ENCODE measurements around the gene CAMK2D. TPM values are rescaled to one million over a fixed set of nuclear protein-coding genes. Genes with fewer than 3 reads are reported as not detected.

The CAMK2D gene
- total and polyA plus RNA-seq, 12 donors: 55.6 to 286 (median 221) TPM

DNA sequence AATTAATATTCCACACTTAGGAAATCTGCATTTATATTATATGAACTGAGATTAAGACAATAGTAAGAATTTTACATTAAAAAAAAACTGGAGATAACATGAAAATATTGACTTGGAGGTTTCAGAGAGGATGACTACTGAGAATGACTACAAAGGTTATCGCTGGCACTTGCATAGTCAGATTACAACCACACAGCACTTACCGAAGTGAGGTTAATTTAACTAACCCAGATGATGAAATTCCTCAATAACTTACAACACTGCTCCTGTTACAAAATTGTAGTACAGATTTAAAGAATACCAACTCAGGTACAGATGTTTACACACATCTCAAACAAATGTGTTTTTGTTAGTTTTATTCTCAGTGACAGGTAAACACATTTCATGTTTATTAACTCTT, 283.5 kb downstream of the CAMK2D start:
- Histone ChIP-seq H3K9me3 (peaks cover 0 to 16% (median 8%) of the 10 kb centered on the region in 11 donors), H3K4me1 (peaks cover 0 to 25% (median 6%) of the 10 kb centered on the region in 9 donors), H3K4me3 (no peak overlapping the region), H3K27me3 (no peaks in the 10 kb centered on the region), H3K36me3 (peaks cover 0 to 34% (median 0%) of the 10 kb centered on the region in 9 donors), H3K27ac (no peak overlapping the region)
- no peak for DNase-seq
- intact Hi-C loops (cut with DNase I): loop anchor here in 1 of 10 donors (10.0 kb wide), 1 partner anchor 47 kb away; no protein-coding TSS in a partner anchor
- TF ChIP-seq, protein P1, sequence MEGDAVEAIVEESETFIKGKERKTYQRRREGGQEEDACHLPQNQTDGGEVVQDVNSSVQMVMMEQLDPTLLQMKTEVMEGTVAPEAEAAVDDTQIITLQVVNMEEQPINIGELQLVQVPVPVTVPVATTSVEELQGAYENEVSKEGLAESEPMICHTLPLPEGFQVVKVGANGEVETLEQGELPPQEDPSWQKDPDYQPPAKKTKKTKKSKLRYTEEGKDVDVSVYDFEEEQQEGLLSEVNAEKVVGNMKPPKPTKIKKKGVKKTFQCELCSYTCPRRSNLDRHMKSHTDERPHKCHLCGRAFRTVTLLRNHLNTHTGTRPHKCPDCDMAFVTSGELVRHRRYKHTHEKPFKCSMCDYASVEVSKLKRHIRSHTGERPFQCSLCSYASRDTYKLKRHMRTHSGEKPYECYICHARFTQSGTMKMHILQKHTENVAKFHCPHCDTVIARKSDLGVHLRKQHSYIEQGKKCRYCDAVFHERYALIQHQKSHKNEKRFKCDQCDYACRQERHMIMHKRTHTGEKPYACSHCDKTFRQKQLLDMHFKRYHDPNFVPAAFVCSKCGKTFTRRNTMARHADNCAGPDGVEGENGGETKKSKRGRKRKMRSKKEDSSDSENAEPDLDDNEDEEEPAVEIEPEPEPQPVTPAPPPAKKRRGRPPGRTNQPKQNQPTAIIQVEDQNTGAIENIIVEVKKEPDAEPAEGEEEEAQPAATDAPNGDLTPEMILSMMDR (IDR thresholded peaks at IDR 0.05): no peak
- ATAC-seq: no peak
- 96 to 98% methylated on average over 2 of the region's 2 CpGs for WGBS, 2 donors

DNA sequence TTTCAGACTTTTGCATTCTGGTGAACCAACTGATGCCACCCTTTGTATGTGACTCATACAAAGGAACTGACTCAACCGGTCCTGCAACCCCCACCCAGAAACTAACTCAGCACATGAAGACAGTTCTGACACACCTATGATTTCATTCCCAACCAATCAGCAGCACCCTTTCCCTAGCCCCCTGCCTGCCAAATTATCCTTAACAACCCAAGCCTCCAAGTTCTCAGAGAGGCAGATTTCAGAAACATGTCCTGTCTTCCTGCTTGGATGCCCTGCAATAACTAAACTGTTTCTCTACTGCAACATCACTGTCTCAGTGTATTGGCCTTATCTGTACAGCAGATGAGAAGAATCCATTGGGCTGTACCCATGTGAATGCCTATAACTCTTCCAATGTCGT, 284.7 kb downstream of the CAMK2D start:
- Histone ChIP-seq H3K27ac (no peak overlapping the region), H3K36me3 (peaks cover 0 to 34% (median 0%) of the 10 kb centered on the region in 9 donors), H3K4me3 (no peak overlapping the region), H3K4me1 (peaks cover 0 to 28% (median 7%) of the 10 kb centered on the region in 9 donors), H3K27me3 (no peaks in the 10 kb centered on the region), H3K9me3 (peaks cover 0 to 16% (median 8%) of the 10 kb centered on the region in 11 donors)
- 97% methylated on average over 2 of the region's 2 CpGs for WGBS, 2 donors
- ATAC-seq: no peak
- TF ChIP-seq, protein P1 (IDR thresholded peaks at IDR 0.05): no peak
- no peak for DNase-seq
- intact Hi-C loops (cut with DNase I): loop anchor here in 1 of 10 donors (10.0 kb wide), 1 partner anchor 48 kb away; no protein-coding TSS in a partner anchor

GRCh38 chr4:113474017-113474416, 287.5 kb downstream of the CAMK2D start:
- Histone ChIP-seq H3K4me3 (no peak overlapping the region), H3K27me3 (no peaks in the 10 kb centered on the region), H3K36me3 (peaks cover 0 to 34% (median 0%) of the 10 kb centered on the region in 9 donors), H3K9me3 (peaks cover 0 to 16% (median 8%) of the 10 kb centered on the region in 11 donors), H3K27ac (peak overlapping the region in 5 of 10 donors; percentile 11 to 85 (median 27)), H3K4me1 (peaks cover 5 to 47% (median 22%) of the 10 kb centered on the region in 9 donors)
- ATAC-seq (peak in 2 of 8 donors; percentile 64 to 78), DNase-seq (no peak)
- TF ChIP-seq, protein P1 (IDR thresholded peaks at IDR 0.05): no peak
- intact Hi-C loops (cut with DNase I): loop anchor here in 1 of 10 donors (10.0 kb wide), 1 partner anchor 51 kb away; no protein-coding TSS in a partner anchor

DNA sequence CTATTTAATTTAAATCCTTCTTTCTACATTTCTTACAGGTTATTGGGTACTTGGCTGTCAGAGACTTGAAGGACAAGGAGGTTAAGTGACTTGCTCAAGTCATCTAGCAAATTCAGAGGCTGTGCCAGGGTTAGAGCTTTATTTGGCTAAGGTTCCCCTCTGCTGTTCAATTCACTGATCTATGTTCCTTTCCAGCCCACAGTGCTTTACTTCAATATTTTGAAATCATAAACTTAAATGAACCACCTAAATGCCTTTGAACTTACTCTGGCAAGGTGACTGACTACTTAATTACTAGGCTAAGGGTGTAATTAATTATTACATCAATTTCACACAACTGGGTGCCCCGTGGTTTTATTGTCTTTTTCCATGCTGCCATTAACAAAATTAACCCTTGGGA, 288.7 kb downstream of the CAMK2D start:
- ATAC-seq (no peak), DNase-seq (no peak)
- no peaks in the 10 kb centered on the region for H3K27me3 ChIP-seq
- TF ChIP-seq, protein P1 (IDR thresholded peaks at IDR 0.05): no peak
- H3K36me3 ChIP-seq: peaks cover 0 to 34% (median 0%) of the 10 kb centered on the region in 9 donors
- no peak overlapping the region for H3K4me3 ChIP-seq
- peak overlapping the region in 5 of 10 donors; percentile 2 to 85 (median 18) for H3K27ac ChIP-seq
- 80% methylated on average over 1 of the region's 1 CpG for WGBS, 2 donors
- intact Hi-C loops (cut with DNase I): loop anchor here in 1 of 10 donors (10.0 kb wide), 1 partner anchor 52 kb away; no protein-coding TSS in a partner anchor
- peaks cover 7 to 58% (median 30%) of the 10 kb centered on the region in 9 donors for H3K4me1 ChIP-seq
- H3K9me3 ChIP-seq: peaks cover 0 to 14% (median 8%) of the 10 kb centered on the region in 11 donors

All from heart right ventricle (tissue), 16 donors.